IMR-90 (cell line): ENCODE results near the gene SMAD4. TPM values are rescaled to one million over a fixed set of nuclear protein-coding genes. Genes with fewer than 3 reads are reported as not detected.

Experiments used
- ATAC-seq: fragments of 200-7000 bp; cut with Tn5 transposase; 2 replicates; pipeline ENCODE4 v1.9.1; 2020; ENCODE audit warnings: low read depth, mild to moderate bottlenecking, moderate library complexity
- BruUV-seq: library from RNA; stranded (reverse); fragments of 400-500 nt; replicated peaks from 2 replicates; lab custom pipeline; 2021; lab: Mats Ljungman, UMichigan
- CTCF ChIA-PET: fragments of 300-600 bp; formaldehyde crosslinking; extraction: SDS; loops from one replicate; lab custom pipeline; 2021; ENCODE audit warnings: antibody characterized with exemption; lab: Yijun Ruan, JAX
- POLR2A ChIA-PET: fragments of 300-600 bp; sonication (Branson Sonifier 250); formaldehyde crosslinking; loops from one replicate; lab custom pipeline; 2022; ENCODE audit warnings: antibody characterized with exemption; ENCODE audit not compliant: unreplicated experiment; lab: Charles Lee
- DNase-seq: peaks from one replicate; pipeline ENCODE4 v3.0.0; 2013
- H2AFZ ChIP-seq: replicated peaks from 2 replicates; pipeline ENCODE3; 2013; ENCODE audit warnings: low read length, mild to moderate bottlenecking; ENCODE audit not compliant: poor library complexity
- H2AK5ac ChIP-seq: 2 replicates; pipeline ENCODE4 v1.6.1; 2013; ENCODE audit warnings: low read depth, low read length, inconsistent platforms
- H2AK9ac ChIP-seq: replicated peaks from 2 replicates; pipeline ENCODE3; 2013; ENCODE audit warnings: mild to moderate bottlenecking, low read depth, low read length, moderate library complexity; ENCODE audit not compliant: poor library complexity
- H2BK120ac ChIP-seq: 2 replicates; pipeline ENCODE4 v1.6.1; 2013; ENCODE audit warnings: low read depth, low read length, inconsistent platforms
- H2BK15ac ChIP-seq: 3 replicates; pipeline ENCODE4 v1.6.1; 2013; ENCODE audit warnings: low read depth, low read length, inconsistent platforms
- H2BK20ac ChIP-seq: 2 replicates; pipeline ENCODE4 v1.6.1; 2013; ENCODE audit warnings: low read depth, mild to moderate bottlenecking, inconsistent platforms, low read length, moderate library complexity
- H2BK5ac ChIP-seq: 2 replicates; pipeline ENCODE4 v1.6.1; 2013; ENCODE audit warnings: mild to moderate bottlenecking, low read depth, low read length, inconsistent platforms; ENCODE audit not compliant: poor library complexity, severe bottlenecking
- H3K14ac ChIP-seq: replicated peaks from 2 replicates; pipeline ENCODE4 v1.6.1; 2013; ENCODE audit warnings: low read depth, low read length, inconsistent platforms
- H3K18ac ChIP-seq: 2 replicates; pipeline ENCODE4 v1.6.1; 2013; ENCODE audit warnings: low read depth, low read length, control low read depth
- H3K23ac ChIP-seq: 2 replicates; pipeline ENCODE4 v1.6.1; 2013; ENCODE audit warnings: low read depth, low read length, inconsistent platforms
- H3K27ac ChIP-seq: 2 replicates; pipeline ENCODE4 v1.5.1; 2013; ENCODE audit warnings: mild to moderate bottlenecking, control low read depth, low read length; ENCODE audit not compliant: insufficient read depth
- H3K27me3 ChIP-seq: 2 replicates; pipeline ENCODE4 v1.6.1; 2013; ENCODE audit warnings: low read length; ENCODE audit not compliant: control insufficient read depth, insufficient read depth
- H3K36me3 ChIP-seq: 2 replicates; pipeline ENCODE4 v1.6.1; 2013; ENCODE audit warnings: low read length, mixed read lengths; ENCODE audit not compliant: control insufficient read depth, insufficient read depth
- H3K4ac ChIP-seq: 2 replicates; pipeline ENCODE4 v1.6.1; 2013; ENCODE audit warnings: low read depth, low read length, inconsistent platforms
- H3K4me1 ChIP-seq: 2 replicates; pipeline ENCODE4 v1.6.1; 2013; ENCODE audit warnings: low read length, mixed read lengths; ENCODE audit not compliant: control insufficient read depth, insufficient read depth
- H3K4me2 ChIP-seq: 2 replicates; pipeline ENCODE4 v1.6.1; 2013; ENCODE audit warnings: low read depth, mild to moderate bottlenecking, control low read depth, low read length, moderate library complexity
- H3K4me3 ChIP-seq: 2 replicates; pipeline ENCODE4 v1.5.1; 2013; ENCODE audit warnings: low read depth, mild to moderate bottlenecking, control low read depth, low read length, moderate library complexity; ENCODE audit not compliant: insufficient read depth
- H3K56ac ChIP-seq: 2 replicates; pipeline ENCODE4 v1.6.1; 2013; ENCODE audit warnings: low read length, inconsistent platforms; ENCODE audit not compliant: insufficient read depth; ENCODE audit errors: extremely low read depth
- H3K79me1 ChIP-seq, 2 experiments: 2 replicates each; pipeline ENCODE4 v1.6.1; 2013; ENCODE audit warnings: low read length in 2 of 2, inconsistent platforms in 1 of 2, low read depth in 1 of 2
- H3K9ac ChIP-seq: 2 replicates; pipeline ENCODE4 v1.6.1; 2013; ENCODE audit warnings: low read depth, low read length, control low read depth
- H3K9me1 ChIP-seq: 2 replicates; pipeline ENCODE4 v1.6.1; 2013; ENCODE audit warnings: low read length, inconsistent platforms; ENCODE audit not compliant: insufficient read depth
- H3K9me3 ChIP-seq: 2 replicates; pipeline ENCODE4 v1.6.1; 2013; ENCODE audit warnings: low read length; ENCODE audit not compliant: control insufficient read depth, insufficient read depth
- H4K20me1 ChIP-seq: 2 replicates; pipeline ENCODE4 v1.6.1; 2013; ENCODE audit warnings: low read length, inconsistent platforms; ENCODE audit not compliant: insufficient read depth
- H4K5ac ChIP-seq: 2 replicates; pipeline ENCODE4 v1.6.1; 2013; ENCODE audit warnings: mild to moderate bottlenecking, low read depth, low read length, control low read depth
- H4K8ac ChIP-seq, 2 experiments: 2 replicates each; pipeline ENCODE4 v1.6.1; 2013; ENCODE audit warnings: low read depth in 2 of 2, low read length in 2 of 2, control low read depth in 1 of 2, inconsistent platforms in 1 of 2
- H4K91ac ChIP-seq: 2 replicates; pipeline ENCODE4 v1.6.1; 2013; ENCODE audit warnings: low read depth, low read length, inconsistent platforms; ENCODE audit not compliant: insufficient read depth
- CTCF ChIP-seq: conservative IDR thresholded peaks from 2 replicates; pipeline ENCODE4 v1.5.1; 2012; ENCODE audit warnings: mild to moderate bottlenecking, low read depth, low read length, improper control_type of control experiment
- POLR2A ChIP-seq: IDR thresholded peaks from 2 replicates; pipeline ENCODE4 v1.6.1; 2012; ENCODE audit warnings: mild to moderate bottlenecking, low read depth, low read length
- WGBS, 2 experiments: methylation state at CpG; one replicate each; pipeline versions ENCODE4 v1.1.5 to v1.1.7; 2013; ENCODE audit warnings: missing lambda C conversion rate in 2 of 2; ENCODE audit not compliant: insufficient read length in 1 of 2; ENCODE audit errors: extremely low coverage in 2 of 2; 5-methylcytosine and 5-hydroxymethylcytosine counted together
- dilution Hi-C: fragments of 300-500 bp; cut with HindIII; formaldehyde crosslinking; loops from one replicate; pipeline ENCODE4 v1.14.3; 2018; ENCODE audit warnings: low sequenced_read_pairs; ENCODE audit not compliant: unreplicated experiment
- in situ Hi-C: fragments of 300-500 bp; cut with MboI; formaldehyde crosslinking; loops from 3 replicates; pipeline ENCODE4 v1.14.3; 2019; ENCODE audit warnings: low sequenced_read_pairs, inconsistent platforms, mixed read lengths
- intact Hi-C: fragments of 100-400 bp; cut with micrococcal nuclease; formaldehyde crosslinking; loops from 2 replicates; pipeline ENCODE4 v1.10.0; 2022
- polyA plus RNA-seq, 3 experiments: library from polyadenylated mRNA; depleted of rRNA; stranded (reverse); fragments of >200 nt; gene quantifications; 2 replicates each; pipeline ENCODE4 v1.2.3, GENCODE V29; 2012; ENCODE audit warnings: low replicate concordance in 1 of 3
- total RNA-seq: library from RNA; depleted of rRNA; stranded (reverse); fragments of >200 nt; gene quantifications from 2 replicates; pipeline ENCODE4 v1.2.3, GENCODE V29; 2012

SMAD4 gene
- total and polyA plus RNA-seq, 2 of the 4 experiments (the other 2 are of a cell fraction) = 57.6 to 145 TPM

GRCh38 chr18:51028201-51028805, 1.7 kb upstream of the SMAD4 start:
- Histone ChIP-seq H3K23ac (no peak overlapping the region), H3K14ac (no peak overlapping the region), H3K36me3 (peaks cover 4% of the 10 kb centered on the region), H3K79me1 (peaks cover 38 to 40% of the 10 kb centered on the region in 2 experiments), H3K18ac (no peak overlapping the region), H3K56ac (no peak overlapping the region), H3K9ac (no peak overlapping the region), H2AFZ (no peak overlapping the region), H4K8ac (no peak overlapping the region), H3K4me1 (peaks cover 5% of the 10 kb centered on the region), H3K4me3 (no peak overlapping the region), H3K27me3 (no peaks in the 10 kb centered on the region), H3K4me2 (peak overlapping the region; percentile 18; the same call in 1 of the 2 replicates), H4K20me1 (peaks cover 26% of the 10 kb centered on the region), H2BK5ac (no peak overlapping the region), H2BK120ac (no peak overlapping the region), H2AK5ac (peak overlapping the region; percentile 74; the same call in 1 of the 2 replicates), H3K27ac (peak overlapping the region; percentile 32; the same call in 1 of the 2 replicates), H3K4ac (no peak overlapping the region), H2AK9ac (peak overlapping the region; percentile 79), H3K9me1 (peaks cover 11% of the 10 kb centered on the region), H2BK15ac (no peak overlapping the region), H2BK20ac (no peak overlapping the region), H4K5ac (no peak overlapping the region), H4K91ac (no peak overlapping the region), H3K9me3 (no peaks in the 10 kb centered on the region)
- BruUV-seq = no TSS peak
- no CpG with 5 or more reads among the region's 4 CpGs for WGBS, 2 experiments
- TF ChIP-seq POLR2A = no peak
- TF ChIP-seq CTCF = 0 out of 2 replicates have a peak, but pooled peaks have one; percentile 6
- no peak for ATAC-seq
- POLR2A ChIA-PET = interaction anchor here (0.6 kb wide), 1 partner anchor 26 kb away, joined by 3 read pairs; no protein-coding TSS in a partner anchor
- in situ Hi-C loops = loop anchor here (5.0 to 25.0 kb wide), 2 partner anchors 56 to 741 kb away; partner anchors contain the start of genes CXXC1 and MBD1
- intact Hi-C loops = no loop called here
- peak; percentile 50 for DNase-seq
- dilution Hi-C loops = no loop called here
- CTCF ChIA-PET = no interaction called here
